Transverse colon (tissue), 3 donors: ENCODE measurements around the gene FGF2.

Experiments used
- EP300 ChIP-seq: sonication (generic); formaldehyde crosslinking; IDR thresholded peaks from one replicate; pipeline ENCODE4 v1.6.1; 2017; ENCODE audit warnings: antibody characterized with exemption, low read depth
- POLR2A ChIP-seq: fragments of 450-650 bp; IDR thresholded peaks from one replicate; pipeline ENCODE4 v1.6.1; 2016; ENCODE audit warnings: antibody characterized with exemption, mild to moderate bottlenecking, moderate library complexity
- TF ChIP-seq, protein P1 (sequence below), 5 experiments: fragments of 200-600 bp in 3 of 5; fragments of 450-650 bp in 2 of 5; sonication (generic) in 3 of 5; IDR thresholded peaks; 1 replicate in 2 of 5; 2 replicates in 3 of 5; pipeline ENCODE4 v1.5.1; 2016 to 2017; ENCODE audit warnings: antibody characterized with exemption in 5 of 5, inconsistent platforms in 3 of 5, mild to moderate bottlenecking in 2 of 5, moderate library complexity in 1 of 5

DNA sequence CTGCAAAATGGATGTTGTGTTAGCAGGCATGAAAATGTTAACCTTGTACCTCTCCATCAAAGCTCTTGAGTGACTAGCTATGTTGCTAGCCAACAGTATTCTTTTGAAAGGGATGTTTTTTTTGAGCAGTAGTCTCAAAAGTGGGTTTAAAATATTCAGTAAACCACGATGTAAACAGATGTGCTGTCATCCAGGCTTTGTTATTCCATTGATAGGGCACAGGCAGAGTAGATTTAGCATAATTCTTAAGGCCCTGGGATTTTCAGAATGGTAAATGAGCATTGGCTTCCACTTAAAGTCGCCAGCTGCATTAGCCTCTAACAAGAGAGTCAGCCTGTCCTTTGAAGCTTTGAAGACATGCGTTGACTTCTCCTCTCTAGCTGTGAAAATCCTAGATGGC is 18.4 kb downstream of the FGF2 start:
- TF ChIP-seq EP300 (no peak), POLR2A (no peak)
- TF ChIP-seq, protein P1, sequence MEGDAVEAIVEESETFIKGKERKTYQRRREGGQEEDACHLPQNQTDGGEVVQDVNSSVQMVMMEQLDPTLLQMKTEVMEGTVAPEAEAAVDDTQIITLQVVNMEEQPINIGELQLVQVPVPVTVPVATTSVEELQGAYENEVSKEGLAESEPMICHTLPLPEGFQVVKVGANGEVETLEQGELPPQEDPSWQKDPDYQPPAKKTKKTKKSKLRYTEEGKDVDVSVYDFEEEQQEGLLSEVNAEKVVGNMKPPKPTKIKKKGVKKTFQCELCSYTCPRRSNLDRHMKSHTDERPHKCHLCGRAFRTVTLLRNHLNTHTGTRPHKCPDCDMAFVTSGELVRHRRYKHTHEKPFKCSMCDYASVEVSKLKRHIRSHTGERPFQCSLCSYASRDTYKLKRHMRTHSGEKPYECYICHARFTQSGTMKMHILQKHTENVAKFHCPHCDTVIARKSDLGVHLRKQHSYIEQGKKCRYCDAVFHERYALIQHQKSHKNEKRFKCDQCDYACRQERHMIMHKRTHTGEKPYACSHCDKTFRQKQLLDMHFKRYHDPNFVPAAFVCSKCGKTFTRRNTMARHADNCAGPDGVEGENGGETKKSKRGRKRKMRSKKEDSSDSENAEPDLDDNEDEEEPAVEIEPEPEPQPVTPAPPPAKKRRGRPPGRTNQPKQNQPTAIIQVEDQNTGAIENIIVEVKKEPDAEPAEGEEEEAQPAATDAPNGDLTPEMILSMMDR (IDR thresholded peaks at IDR 0.05) = no peak
